ENCODE results near the gene STAT4.

The STAT4 gene

GRCh38 chr2:191150600-191151330, at the start of gene STAT4:
Gene STAT4 (minus strand): TSS chr2:191150994. CDS start chr2:191148203, 2,791 bp downstream.
- DNase-seq = peak; percentile 28 to 64

- DNase-seq = peak in 1 of 2 experiments; percentile 18
These were observed 49.2 kb upstream of the STAT4 start for GRCh38 chr2:191199929-191200512.

- no peak for DNase-seq
These were observed 47.5 kb upstream of the STAT4 start for GRCh38 chr2:191198271-191198670.

- no peak for DNase-seq
These were observed 46.3 kb upstream of the STAT4 start for GRCh38 chr2:191197096-191197495.

- no peak for DNase-seq
These were observed 44.2 kb upstream of the STAT4 start for GRCh38 chr2:191195021-191195420.

GRCh38 chr2:191190861-191191552, 40.2 kb upstream of the STAT4 start:
- DNase-seq = no peak

- DNase-seq = no peak
These were observed 39.6 kb upstream of the STAT4 start for GRCh38 chr2:191190435-191190834.

- no peak for DNase-seq
These were observed 38.4 kb upstream of the STAT4 start for GRCh38 chr2:191189112-191189635.

- DNase-seq = no peak
These were observed 37.8 kb upstream of the STAT4 start for GRCh38 chr2:191188550-191189093.

GRCh38 chr2:191187105-191187829, 36.5 kb upstream of the STAT4 start:
- DNase-seq = no peak

- no peak for DNase-seq
These were observed 33.7 kb upstream of the STAT4 start for GRCh38 chr2:191184457-191184856.

GRCh38 chr2:191183516-191183915, 32.7 kb upstream of the STAT4 start:
- no peak for DNase-seq

GRCh38 chr2:191183081-191183480, 32.3 kb upstream of the STAT4 start:
- no peak for DNase-seq

- no peak for DNase-seq
These were observed 29.9 kb upstream of the STAT4 start for GRCh38 chr2:191180713-191181112.

GRCh38 chr2:191180276-191180675, 29.5 kb upstream of the STAT4 start:
- DNase-seq = no peak

- DNase-seq = no peak
These were observed 28.2 kb upstream of the STAT4 start for GRCh38 chr2:191178806-191179514.

GRCh38 chr2:191177751-191178736, 27.2 kb upstream of the STAT4 start:
- DNase-seq = no peak

- DNase-seq = no peak
These were observed 26.1 kb upstream of the STAT4 start for GRCh38 chr2:191176801-191177438.

GRCh38 chr2:191176305-191176704, 25.5 kb upstream of the STAT4 start:
- no peak for DNase-seq

GRCh38 chr2:191174442-191174841, 23.6 kb upstream of the STAT4 start:
- no peak for DNase-seq

Data from NCI-H526 (cell line).